Transverse colon (tissue), 3 donors: ENCODE data around the gene ZBTB44.

Source experiments
- EP300 ChIP-seq: sonication (generic); formaldehyde crosslinking; IDR thresholded peaks from one replicate; pipeline ENCODE4 v1.6.1; 2017; ENCODE audit warnings: antibody characterized with exemption, low read depth
- POLR2AphosphoS5 ChIP-seq, 3 donors: sonication (generic); formaldehyde crosslinking; IDR thresholded peaks; one replicate each; pipeline ENCODE4 v1.6.1; 2016; ENCODE audit warnings: antibody characterized with exemption in 3 of 3

- no peak for TF ChIP-seq EP300
- TF ChIP-seq POLR2AphosphoS5 (IDR thresholded peaks at IDR 0.05), result no peak
These were observed 98.5 kb downstream of the ZBTB44 start for GRCh38 chr11:130216221-130216550.
